HG02884 (cell line): ENCODE data around the gene BBS9.

Source experiments
- ATAC-seq: cut with Tn5 transposase; IDR thresholded peaks from one replicate; pipeline ENCODE4 v1.9.1; 2021; ENCODE audit warnings: mild to moderate bottlenecking, moderate library complexity; ENCODE audit not compliant: unreplicated experiment

The BBS9 gene

DNA sequence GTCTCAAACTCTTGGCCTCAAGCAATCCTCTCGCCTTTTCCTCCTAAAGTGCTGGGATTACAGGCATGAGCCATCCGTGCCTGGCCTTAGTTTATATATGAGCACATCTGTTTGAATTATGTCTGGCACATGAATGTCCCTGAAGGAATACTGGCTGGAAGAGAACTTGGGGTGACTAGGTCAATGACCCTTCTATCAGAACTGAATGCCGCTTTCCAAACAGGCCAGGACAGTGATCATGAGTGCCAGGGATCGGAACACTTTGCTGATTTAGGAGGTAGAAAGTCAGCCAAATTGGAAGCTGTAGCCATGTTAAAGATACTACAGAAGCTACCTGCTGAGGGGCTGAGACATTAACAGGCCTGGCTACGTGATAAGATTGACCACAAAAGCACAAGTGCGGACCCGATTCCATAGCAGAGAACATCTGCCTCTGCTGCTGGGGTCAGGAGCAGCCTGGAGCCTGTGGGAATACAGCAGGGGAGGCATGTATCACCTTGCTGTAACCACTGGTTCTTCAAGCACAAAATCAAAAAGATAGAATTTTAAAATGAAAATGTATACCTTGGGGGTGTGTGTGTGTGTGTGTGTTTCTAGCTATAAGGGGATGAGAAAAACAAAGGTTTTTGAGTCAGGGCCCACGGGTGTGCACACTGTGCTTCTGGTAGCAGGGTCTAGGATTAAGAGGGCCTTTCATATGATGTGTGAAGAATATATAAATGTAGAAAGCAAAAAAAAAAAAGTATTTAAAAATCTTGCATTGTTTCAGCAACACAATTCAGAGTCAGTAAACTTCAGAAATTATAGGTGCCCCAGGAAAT, 293.7 kb downstream of the BBS9 start:
- ATAC-seq: peak; percentile 35

DNA sequence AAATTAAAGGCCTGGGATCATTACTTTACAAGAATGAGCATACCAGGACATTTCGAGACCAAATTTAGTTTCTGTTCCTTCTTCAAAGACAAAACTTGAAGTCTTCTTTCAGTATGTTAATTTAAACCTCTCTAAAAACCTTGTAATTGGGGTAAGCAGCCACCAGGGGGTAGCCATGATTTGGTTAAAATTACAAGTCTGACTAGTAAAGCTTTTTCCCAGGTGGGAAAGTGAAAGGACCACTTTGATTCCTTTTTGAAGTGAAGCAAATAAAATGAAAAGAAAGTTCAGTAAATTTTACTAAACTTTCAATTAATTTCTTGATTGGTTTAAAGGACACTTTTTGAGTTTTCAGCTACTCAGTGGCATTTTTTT, 294.3 kb downstream of the BBS9 start:
- peak; percentile 93 for ATAC-seq

DNA sequence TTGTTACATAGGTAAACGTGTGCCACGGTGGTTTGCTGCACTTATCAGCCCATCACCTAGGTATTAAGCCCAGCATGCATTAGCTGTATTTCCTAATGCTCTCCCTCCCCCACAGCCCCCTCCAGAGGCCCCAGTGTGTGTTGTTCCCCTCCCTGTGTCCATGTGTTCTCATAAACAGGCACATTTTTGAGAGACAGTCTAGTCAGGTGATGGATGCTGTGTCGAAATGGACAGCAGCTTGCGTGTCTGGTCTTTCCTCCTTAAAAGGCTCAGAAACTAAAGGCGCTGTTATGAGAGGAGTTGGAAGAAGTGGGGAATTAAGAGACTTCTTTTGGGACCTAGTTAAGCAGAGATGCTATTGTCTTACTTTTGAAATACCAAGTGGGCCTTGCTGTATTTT, 296.0 kb downstream of the BBS9 start:
- ATAC-seq: no peak

DNA sequence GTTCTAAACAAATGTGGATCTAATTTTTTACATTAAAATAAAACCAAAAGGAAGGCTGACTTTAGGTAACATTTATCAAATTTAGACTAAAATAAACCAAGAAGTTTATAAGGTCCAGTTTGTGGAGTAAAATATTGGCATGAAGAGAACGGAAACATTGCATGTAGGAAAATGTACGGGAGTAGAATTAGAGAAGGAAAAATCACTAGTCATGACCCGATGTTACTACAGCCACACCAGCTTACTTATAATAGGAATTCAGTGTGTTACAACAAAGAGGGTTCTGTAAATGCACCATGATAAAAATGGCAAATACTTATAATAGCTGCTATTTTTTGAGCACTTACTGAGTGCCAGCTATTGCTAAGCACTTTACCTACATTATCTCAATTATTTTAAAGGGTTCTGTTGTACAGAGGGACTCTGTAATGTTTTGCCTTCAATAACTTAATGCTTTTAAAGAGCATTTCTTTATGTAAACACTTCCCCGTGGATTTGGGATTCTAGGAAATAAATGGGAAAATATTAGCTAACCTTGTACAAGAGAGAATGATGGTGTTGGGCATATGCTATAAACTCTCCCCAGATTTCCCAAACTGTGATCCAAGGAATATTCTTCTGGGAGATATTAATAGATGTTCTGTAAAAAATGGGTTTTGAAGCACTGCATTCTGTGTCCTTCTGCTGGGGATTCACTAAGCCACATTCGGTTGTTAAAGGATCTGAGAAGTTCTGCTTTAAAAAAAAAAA, 296.7 kb downstream of the BBS9 start:
- no peak for ATAC-seq

DNA sequence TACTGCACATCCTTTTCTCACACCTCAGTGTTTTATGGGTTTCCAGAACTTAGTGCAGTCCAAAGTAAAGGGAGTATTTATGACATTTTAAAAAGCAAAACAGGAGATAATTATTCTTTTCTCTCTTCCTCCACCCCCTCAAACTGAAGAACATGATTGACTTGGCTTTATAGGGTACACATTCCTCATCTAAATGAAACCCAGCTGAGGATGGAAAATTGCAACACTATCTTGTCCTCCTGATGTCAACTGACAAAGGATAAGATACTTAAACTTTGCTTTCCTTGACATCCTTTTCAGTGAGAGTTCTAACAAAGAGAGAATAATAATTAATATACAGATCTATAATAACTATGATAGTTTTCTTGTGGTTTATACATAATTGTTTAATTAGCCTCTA, 299.1 kb downstream of the BBS9 start:
- no peak for ATAC-seq

GRCh38 chr7:33431543-33431942, 302.2 kb downstream of the BBS9 start:
- ATAC-seq: no peak

GRCh38 chr7:33432821-33433220, 303.5 kb downstream of the BBS9 start:
- ATAC-seq: no peak

- ATAC-seq: no peak
Observed at GRCh38 chr7:33433357-33433756, 304.0 kb downstream of the BBS9 start.

DNA sequence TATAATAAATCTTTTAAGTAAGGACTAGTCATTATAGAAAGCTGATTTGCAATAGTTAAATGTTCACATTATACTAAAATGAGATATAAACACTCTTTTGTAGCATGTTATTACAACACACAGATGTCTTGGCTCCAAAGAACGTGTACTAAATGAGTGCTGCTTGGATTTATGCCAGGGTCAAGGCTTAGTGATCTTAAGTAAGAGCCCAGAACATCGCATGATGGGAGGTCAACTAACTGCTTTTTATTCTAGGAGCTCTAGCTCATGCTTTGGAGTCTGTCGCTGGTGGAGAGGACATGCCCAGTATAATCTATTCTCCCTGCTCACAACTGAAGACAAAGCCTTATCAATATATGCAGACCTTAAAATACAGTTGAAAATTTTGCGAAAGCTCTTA, 315.1 kb downstream of the BBS9 start:
- no peak for ATAC-seq

DNA sequence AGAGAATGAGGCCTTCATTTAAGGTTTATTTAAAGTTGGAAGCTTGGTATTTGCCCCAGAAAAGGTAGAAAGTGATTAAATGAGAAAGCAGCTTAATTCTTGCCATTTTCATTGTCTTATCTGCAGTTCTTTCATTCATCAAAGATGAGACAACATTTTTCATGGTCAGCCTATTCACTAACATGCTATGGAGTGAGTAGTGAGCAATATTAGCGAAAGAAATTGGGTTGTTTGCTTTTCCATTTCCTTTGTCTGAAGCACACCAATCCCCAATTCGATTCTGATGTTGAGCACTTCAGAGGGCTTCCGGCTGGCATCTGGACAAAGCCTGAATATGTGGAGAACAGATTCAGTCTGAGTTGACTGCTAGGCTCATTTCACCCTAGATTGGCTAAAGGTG, 317.2 kb downstream of the BBS9 start:
- no peak for ATAC-seq

- no peak for ATAC-seq
Observed at GRCh38 chr7:33448035-33448434, 318.7 kb downstream of the BBS9 start.

- ATAC-seq: no peak
Observed at GRCh38 chr7:33449847-33450246, 320.5 kb downstream of the BBS9 start.

DNA sequence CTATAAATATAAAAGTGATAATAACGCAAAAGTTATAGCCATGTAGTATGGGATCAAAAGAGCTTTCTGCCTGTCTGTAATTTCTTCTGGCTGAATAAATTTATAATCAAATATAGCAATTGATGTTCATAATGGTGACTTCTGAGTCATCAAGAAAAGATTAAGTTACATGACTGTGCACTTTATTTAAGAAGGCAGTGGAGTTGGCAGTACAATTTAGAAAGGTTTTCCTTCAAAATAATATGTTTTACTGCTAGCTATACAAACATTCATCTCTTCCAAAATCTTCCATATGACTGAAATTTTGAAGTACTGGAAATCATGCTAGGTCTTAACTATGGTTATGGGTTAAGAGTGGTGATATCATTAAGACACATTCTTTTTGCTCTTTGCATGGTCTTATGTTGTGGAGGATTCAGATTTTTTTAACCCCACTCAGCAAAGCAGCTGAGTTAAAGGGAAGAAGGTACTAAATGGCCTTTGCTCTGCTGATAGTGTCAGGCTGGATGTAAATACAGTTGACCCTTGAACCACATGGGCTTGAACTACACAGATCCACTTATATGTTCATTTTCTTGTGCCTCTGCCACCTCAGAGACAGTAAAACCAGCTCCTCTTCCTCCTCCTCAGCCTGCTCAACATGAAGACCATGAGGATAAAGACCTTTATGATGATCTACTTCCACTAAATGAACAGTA, 323.6 kb downstream of the BBS9 start:
- ATAC-seq: no peak

GRCh38 chr7:33457039-33457438, 327.7 kb downstream of the BBS9 start:
- no peak for ATAC-seq

DNA sequence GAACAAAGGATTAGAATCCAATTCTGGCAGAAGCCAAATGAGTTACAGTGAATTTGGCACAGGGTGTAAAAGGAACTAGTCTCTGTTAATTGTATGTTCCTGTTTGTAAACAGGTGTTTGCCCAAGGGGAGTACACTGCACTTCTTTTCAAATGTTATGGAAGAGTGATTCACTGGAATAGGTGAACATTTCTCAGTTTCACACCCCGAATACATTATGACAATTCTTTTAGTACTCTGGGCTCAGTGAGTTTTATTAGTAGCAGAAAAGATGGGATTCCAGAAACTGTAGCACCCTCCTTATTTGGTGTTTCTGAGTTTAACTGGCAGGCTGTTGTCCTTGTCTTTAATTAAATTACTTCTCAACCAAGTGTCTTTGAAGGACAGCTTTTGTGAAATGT, 329.2 kb downstream of the BBS9 start:
- no peak for ATAC-seq

DNA sequence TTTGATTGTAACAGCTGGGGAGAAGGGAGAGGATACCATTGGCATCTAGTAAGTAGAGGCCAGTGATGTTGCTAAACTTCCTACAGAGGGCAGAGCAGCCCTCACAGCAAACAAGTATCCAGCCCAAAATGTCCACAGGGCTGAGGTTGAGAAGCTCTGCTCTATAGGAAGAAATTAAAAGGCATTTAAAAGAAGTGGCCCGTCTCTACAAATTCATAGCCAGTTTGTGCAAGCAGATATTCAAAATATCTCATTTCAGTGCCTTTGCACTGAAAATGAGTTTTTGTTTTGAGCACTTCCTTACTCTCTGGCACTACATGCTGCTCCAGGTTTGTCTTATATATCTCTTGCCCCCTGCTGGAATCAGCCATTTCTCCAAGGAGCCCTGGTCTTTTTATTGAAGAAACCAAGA, 330.0 kb downstream of the BBS9 start:
- peak; percentile 64 for ATAC-seq

- ATAC-seq: no peak
Observed at GRCh38 chr7:33463131-33463530, 333.8 kb downstream of the BBS9 start.

DNA sequence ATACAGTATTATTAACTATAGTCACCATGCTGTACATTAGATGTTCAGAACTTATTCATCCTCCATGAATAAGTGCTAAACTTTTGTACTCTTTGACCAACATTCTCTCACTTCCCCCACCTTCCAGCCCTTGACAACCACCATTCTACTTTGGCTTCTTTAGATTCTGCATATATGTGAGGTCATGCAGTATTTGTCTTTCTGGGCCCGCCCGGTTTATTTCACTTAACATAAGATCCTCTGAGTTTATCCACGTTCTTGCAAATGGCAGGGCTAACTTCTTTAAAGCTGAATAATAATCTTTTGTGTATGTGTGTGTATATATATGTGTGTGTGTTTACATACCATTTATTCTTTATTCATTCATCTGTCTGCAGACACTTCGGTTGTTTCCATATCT, 336.8 kb downstream of the BBS9 start:
- ATAC-seq: no peak

DNA sequence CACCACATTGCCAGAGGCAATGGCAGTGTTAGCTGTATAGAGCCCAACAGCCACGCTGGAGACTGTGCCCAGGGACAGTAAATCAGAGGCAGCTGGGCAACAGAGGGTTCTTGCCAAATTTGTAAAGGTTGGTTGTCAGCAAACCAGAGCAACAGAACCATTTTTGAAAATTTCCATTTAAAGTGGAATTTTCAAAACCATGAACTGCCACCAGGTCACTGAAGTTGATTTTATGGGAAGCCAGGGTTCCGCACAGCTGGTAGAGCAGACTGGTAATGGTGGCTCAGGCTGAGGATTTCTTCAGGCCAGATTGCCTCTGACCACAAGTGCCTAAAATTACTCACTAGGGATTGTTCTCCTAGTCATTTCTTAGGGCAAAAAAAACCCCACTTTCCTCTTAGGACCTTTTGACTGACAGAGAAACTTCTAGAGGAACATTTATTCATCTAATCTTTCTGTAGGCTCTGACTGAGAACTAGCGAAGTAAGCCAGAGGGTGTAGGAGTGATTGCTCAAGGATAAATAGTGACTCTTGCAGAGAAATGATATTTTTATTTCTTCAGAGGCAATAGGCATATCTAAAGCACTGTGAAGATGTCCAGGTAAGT, 342.4 kb downstream of the BBS9 start:
- ATAC-seq: peak; percentile 88

DNA sequence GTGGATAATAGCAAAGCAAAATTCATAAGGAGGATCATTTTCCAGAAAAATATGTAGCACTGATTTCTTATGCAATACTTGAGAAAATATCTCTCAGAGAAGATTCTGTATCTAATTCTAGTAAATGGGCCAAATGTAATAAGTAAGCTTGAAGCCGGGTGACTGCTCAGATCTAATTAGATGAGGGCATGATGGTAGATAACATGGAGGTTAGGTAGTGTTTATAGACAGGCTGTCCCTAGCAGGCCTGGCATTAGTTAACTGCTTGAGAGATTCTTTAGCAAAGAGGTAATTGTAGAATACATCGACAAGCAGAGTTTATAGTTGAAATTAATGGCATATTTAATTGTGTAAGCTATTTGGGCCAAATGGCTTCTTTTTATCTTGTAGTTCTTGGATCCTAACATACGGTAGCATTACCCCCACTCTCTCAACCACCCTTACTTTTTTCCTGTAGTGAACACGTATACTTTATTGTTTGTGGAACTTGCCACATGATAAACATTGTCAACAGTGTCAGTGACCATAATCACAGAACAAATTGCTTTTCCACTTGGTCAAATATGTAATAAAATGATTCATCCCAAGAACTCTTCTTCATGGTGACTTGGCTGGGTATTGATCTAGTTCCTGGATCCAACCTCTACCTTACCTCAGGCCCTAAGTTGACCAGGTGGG, 343.1 kb downstream of the BBS9 start:
- ATAC-seq: no peak
